Fibroblast of mammary gland (primary cell): Measurements from ENCODE around the gene HIBADH.

Experiments
- DNase-seq: peaks from one replicate; pipeline ENCODE4 v3.0.0-alpha.2; 2010; ENCODE audit warnings: low read depth
- H3K4me3 ChIP-seq: 2 replicates; pipeline ENCODE4 v1.5.1; 2011; ENCODE audit warnings: low read depth, mild to moderate bottlenecking, low read length, moderate library complexity; ENCODE audit not compliant: control insufficient read depth
- CTCF ChIP-seq: conservative IDR thresholded peaks from 2 replicates; pipeline ENCODE4 v1.5.1; 2011; ENCODE audit warnings: low read depth, low read length, inconsistent platforms; ENCODE audit not compliant: control insufficient read depth, insufficient read depth

Gene HIBADH

GRCh38 chr7:27627146-27627545, 35.5 kb downstream of the HIBADH start:
- no peak overlapping the region for H3K4me3 ChIP-seq
- no peak for TF ChIP-seq CTCF
- DNase-seq = no peak

- no peak for DNase-seq
- H3K4me3 ChIP-seq = no peak overlapping the region
- TF ChIP-seq CTCF = no peak
Observed at GRCh38 chr7:27619492-27619891, 43.2 kb downstream of the HIBADH start.

- H3K4me3 ChIP-seq = no peak overlapping the region
- DNase-seq = no peak
- no peak for TF ChIP-seq CTCF
Observed at GRCh38 chr7:27617651-27618381, 44.9 kb downstream of the HIBADH start.

GRCh38 chr7:27616914-27617548, 45.7 kb downstream of the HIBADH start:
- no peak for TF ChIP-seq CTCF
- peak; percentile 17 for DNase-seq
- no peak overlapping the region for H3K4me3 ChIP-seq

GRCh38 chr7:27616186-27616491, 46.5 kb downstream of the HIBADH start:
- TF ChIP-seq CTCF = no peak
- H3K4me3 ChIP-seq = no peak overlapping the region
- no peak for DNase-seq

GRCh38 chr7:27615420-27616185, 47.1 kb downstream of the HIBADH start:
- no peak for TF ChIP-seq CTCF
- H3K4me3 ChIP-seq = no peak overlapping the region
- DNase-seq = no peak
